Activated naive CD4-positive, alpha-beta T cell treated with anti-CD3 and anti-CD28 coated beads, Interleukin-2, amount 10 ng/mL, durations not matched to agents 7 days and 5 days (primary cell): ENCODE measurements around the gene FSD2.
"Not testable (repeated sequence)": the region's sequence is repeated elsewhere in the genome, so short reads cannot be mapped to it uniquely, and the experiment has no call there.

Source experiments
- CTCF ChIA-PET: fragments of 350-600 bp; sonication (Branson Sonifier 250); formaldehyde crosslinking; loops from one replicate; lab custom pipeline; 2021; ENCODE audit warnings: antibody characterized with exemption; lab: Charles Lee
- DNase-seq: peaks from one replicate; pipeline ENCODE4 v3.0.0-alpha.2; 2020
- H3K27ac Mint-ChIP-seq: one replicate; pipeline ENCODE4 v1.8.0; 2021; ENCODE audit warnings: mild to moderate bottlenecking, moderate library complexity, mixed read lengths
- H3K27me3 Mint-ChIP-seq: one replicate; pipeline ENCODE4 v1.8.0; 2021; ENCODE audit warnings: mild to moderate bottlenecking, mixed read lengths
- H3K36me3 Mint-ChIP-seq: one replicate; pipeline ENCODE4 v1.8.0; 2021; ENCODE audit warnings: mixed read lengths
- H3K4me1 Mint-ChIP-seq: one replicate; pipeline ENCODE4 v1.8.0; 2021; ENCODE audit warnings: mixed read lengths
- H3K4me3 Mint-ChIP-seq: one replicate; pipeline ENCODE4 v1.8.0; 2021; ENCODE audit warnings: mild to moderate bottlenecking, moderate library complexity, mixed read lengths
- H3K9me3 Mint-ChIP-seq: one replicate; pipeline ENCODE4 v1.8.0; 2021; ENCODE audit warnings: mixed read lengths

Gene FSD2

DNA sequence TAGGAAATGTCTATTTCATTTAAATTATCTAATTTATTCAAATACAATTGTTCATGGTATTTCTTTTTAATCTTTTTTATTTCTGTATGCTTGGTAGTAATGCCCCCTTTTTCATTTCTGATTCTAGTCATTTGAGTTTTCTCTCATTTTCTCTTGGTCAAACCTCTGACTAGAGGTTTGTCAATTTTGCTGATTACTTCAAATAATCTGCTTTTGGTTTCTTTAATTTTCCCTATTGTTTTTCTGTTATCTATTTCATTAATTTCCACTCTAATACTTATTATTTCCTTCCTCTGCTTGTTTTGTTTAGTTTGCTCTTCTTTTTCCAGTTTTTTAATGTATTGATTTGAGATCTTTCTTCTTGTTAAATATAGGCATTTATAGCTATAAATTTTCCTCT is 12.1 kb downstream of the FSD2 start:
- Mint-ChIP-seq H3K9me3 (peaks cover 6% of the 10 kb centered on the region), H3K27me3 (peaks cover 15% of the 10 kb centered on the region), H3K4me3 (no peak overlapping the region), H3K27ac (no peak overlapping the region), H3K4me1 (no peaks in the 10 kb centered on the region), H3K36me3 (no peaks in the 10 kb centered on the region)
- CTCF ChIA-PET, result interaction anchor here (0.7 kb wide), 1 partner anchor 355 kb away, joined by 5 read pairs; no protein-coding TSS in a partner anchor
- DNase-seq, result no peak

DNA sequence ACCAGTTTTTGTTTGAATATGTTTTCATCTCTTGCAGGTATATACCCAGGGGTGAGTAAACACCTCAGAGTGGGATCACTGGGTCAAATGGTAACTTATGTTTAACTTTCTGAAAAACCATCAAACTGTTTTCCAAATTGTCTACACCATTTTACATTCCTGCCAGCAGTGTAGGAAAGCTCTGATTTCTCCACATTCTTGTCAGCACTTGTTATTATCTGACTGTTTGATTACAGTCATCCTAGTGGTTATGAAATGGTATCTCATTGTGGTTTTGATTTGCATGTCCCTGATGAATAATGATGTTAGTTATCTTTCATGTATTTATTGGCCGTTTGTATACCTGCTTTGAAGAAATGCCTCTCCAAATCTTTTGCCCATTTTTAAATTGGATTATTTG is 13.8 kb downstream of the FSD2 start:
- Mint-ChIP-seq H3K4me3 (no peak overlapping the region), H3K4me1 (no peaks in the 10 kb centered on the region), H3K9me3 (peaks cover 6% of the 10 kb centered on the region), H3K36me3 (no peaks in the 10 kb centered on the region), H3K27me3 (peaks cover 15% of the 10 kb centered on the region), H3K27ac (no peak overlapping the region)
- CTCF ChIA-PET, result no interaction called here
- DNase-seq, result no peak

GRCh38 chr15:82790321-82790720 is 15.5 kb downstream of the FSD2 start:
- Mint-ChIP-seq H3K9me3 (peaks cover 6% of the 10 kb centered on the region), H3K4me1 (no peaks in the 10 kb centered on the region), H3K36me3 (no peaks in the 10 kb centered on the region), H3K4me3 (no peak overlapping the region), H3K27ac (no peak overlapping the region), H3K27me3 (peaks cover 6% of the 10 kb centered on the region)
- DNase-seq, result no peak
- CTCF ChIA-PET, result no interaction called here

DNA sequence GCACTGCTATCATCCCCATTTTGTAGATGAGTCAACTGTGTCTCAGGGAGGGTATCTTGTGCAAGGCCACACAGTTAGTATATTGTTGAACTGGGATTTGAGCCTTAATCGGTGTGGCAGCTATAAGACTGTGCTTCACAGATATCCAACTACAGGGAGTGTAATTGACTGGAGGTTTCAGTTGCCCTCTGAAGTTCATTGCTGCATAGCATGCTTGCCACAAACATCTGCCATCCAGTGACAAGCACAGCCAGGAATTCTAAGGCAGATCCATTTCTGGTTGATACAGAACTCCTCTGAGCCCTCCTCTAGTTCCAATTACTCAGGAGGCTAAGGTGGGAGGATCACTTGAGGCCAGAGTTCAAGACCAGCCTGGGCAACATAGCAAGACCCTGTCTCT is 16.4 kb downstream of the FSD2 start:
- Mint-ChIP-seq H3K9me3 (peaks cover 6% of the 10 kb centered on the region), H3K4me1 (no peaks in the 10 kb centered on the region), H3K36me3 (no peaks in the 10 kb centered on the region), H3K27me3 (peaks cover 6% of the 10 kb centered on the region), H3K27ac (no peak overlapping the region), H3K4me3 (no peak overlapping the region)
- DNase-seq, result no peak
- CTCF ChIA-PET, result no interaction called here

DNA sequence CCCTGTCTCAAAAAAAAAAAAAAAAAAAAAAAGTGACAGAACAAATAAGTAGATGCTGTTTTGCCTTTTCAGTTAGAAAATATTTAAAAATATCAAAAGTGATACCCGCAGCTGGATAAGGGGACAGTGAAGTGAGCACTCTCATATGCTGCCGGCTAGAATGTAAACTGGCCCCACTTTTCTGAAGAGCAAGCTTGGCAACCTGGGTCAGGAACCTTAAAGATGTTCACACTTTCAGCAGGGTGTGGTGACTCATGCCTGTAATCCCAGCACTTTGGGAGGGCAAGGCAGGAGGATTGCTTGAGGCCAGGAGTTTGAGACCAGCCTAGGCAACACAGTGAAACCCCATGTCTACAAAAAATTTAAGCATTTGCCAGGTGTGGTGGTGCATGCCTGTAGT is 17.4 kb downstream of the FSD2 start:
- Mint-ChIP-seq H3K27ac (no peak overlapping the region), H3K36me3 (no peaks in the 10 kb centered on the region), H3K27me3 (peaks cover 10% of the 10 kb centered on the region), H3K4me3 (no peak overlapping the region), H3K4me1 (no peaks in the 10 kb centered on the region), H3K9me3 (no peaks in the 10 kb centered on the region)
- CTCF ChIA-PET, result no interaction called here
- DNase-seq, result no peak

- no peak for DNase-seq
- no peaks in the 10 kb centered on the region for H3K4me1 Mint-ChIP-seq
- no peak overlapping the region for H3K4me3 Mint-ChIP-seq
- no peaks in the 10 kb centered on the region for H3K36me3 Mint-ChIP-seq
- H3K27ac Mint-ChIP-seq, result no peak overlapping the region
- peaks cover 7% of the 10 kb centered on the region for H3K27me3 Mint-ChIP-seq
- CTCF ChIA-PET, result no interaction called here
- no peaks in the 10 kb centered on the region for H3K9me3 Mint-ChIP-seq
Observed at GRCh38 chr15:82781349-82781748, 24.5 kb downstream of the FSD2 start.

DNA sequence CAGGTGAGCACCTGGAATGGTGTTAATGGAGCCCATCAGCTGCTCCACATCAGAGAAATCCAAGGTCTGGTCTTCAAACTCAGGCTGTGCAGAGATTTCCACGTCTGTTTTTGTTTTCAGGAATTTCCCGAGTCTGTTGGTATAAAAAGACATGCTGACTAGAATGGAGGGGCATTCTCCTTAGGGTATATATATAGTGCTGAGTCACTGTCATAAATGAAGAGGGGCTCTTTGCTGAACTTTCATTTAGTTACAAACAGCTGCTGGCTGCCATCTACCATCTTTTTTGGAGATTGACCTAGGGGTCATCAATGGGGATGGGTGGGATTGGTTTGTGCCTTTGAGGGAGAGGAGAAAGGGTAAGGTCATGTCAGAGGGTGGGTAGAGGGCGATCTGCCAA is 27.1 kb downstream of the FSD2 start:
- H3K4me3 Mint-ChIP-seq, result no peak overlapping the region
- peaks cover 4% of the 10 kb centered on the region for H3K27me3 Mint-ChIP-seq
- CTCF ChIA-PET, result no interaction called here
- DNase-seq, result no peak
- H3K9me3 Mint-ChIP-seq, result no peaks in the 10 kb centered on the region
- no peaks in the 10 kb centered on the region for H3K36me3 Mint-ChIP-seq
- H3K27ac Mint-ChIP-seq, result no peak overlapping the region
- no peaks in the 10 kb centered on the region for H3K4me1 Mint-ChIP-seq

GRCh38 chr15:82774496-82774895 is 31.4 kb downstream of the FSD2 start:
- Mint-ChIP-seq H3K9me3 (no peaks in the 10 kb centered on the region), H3K4me3 (no peak overlapping the region), H3K36me3 (no peaks in the 10 kb centered on the region), H3K27me3 (peaks cover 10% of the 10 kb centered on the region), H3K27ac (no peak overlapping the region), H3K4me1 (no peaks in the 10 kb centered on the region)
- no peak for DNase-seq
- CTCF ChIA-PET, result no interaction called here

DNA sequence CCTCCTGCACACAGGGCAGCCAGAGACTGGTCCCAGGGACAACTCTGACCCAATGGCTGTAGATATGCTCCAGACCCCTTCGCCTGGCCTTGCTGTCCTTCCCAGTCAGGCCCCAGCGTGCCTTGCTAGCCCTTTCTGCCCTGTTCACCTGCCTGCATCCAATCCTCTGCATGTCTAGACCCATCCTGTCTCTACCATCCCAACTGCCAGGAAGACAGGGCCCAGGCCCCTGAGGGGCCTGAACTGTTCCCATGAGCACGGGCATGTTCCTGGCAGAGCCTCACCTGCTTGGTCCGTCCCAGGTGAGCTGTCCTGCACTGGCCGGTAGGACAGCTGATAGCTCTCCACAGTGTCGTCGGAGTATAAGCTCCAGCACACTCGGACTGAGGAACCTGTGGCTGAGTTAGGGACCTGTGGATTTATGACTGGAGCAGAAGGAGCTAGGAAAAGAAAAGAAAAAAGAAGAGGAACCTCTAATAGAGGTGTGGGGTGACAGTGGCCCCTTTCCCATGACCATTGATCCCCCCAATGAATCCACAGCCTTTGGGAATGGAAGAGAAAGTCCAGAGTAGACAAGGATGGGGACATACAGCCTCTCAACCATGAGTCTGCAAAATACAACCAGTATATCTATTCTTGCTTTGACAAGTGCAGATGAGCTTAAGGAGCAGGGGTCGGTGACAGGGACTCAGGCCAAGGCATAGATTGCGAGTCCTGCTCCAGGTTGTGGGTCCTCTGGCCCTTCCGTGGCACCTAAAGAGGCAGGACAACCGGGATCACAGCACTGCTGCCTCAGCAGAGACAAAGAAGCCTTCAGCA is 33.9 kb downstream of the FSD2 start:
- Mint-ChIP-seq H3K27me3 (peaks cover 7% of the 10 kb centered on the region), H3K4me1 (no peaks in the 10 kb centered on the region), H3K27ac (no peak overlapping the region), H3K36me3 (no peaks in the 10 kb centered on the region), H3K4me3 (no peak overlapping the region), H3K9me3 (no peaks in the 10 kb centered on the region)
- CTCF ChIA-PET, result no interaction called here
- DNase-seq, result no peak

DNA sequence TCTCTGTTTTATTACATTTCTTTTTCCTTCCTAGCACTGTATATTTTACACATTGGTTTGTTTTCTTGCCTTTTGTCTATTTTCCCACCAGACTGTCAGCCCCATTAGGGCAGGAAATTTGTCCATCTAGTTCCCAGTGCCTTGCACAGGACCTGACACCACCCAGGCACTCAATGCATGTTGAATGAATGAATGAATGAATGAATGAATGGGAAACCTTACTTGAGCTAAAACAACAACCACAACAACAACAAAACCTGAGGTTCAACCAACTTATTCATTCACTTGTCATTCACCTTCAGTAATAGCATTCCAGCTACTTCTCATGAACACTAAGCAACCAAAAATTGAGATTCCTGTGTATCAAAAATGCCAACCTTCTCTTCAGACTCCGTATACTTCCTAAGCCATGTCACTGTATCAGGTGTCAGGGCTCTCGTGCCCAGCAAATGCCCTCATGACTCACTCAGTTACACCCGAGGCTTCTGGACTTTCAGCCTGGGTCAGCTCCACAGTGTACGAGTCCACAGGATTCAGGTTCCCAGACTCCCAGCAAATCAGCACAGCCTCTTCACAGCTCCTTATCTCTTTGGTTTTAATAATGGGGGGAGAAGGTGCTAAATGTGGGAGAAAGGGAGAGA is 37.3 kb downstream of the FSD2 start:
- peaks cover 4% of the 10 kb centered on the region for H3K36me3 Mint-ChIP-seq
- peak overlapping the region; percentile 38 for H3K27ac Mint-ChIP-seq
- H3K4me3 Mint-ChIP-seq, result no peak overlapping the region
- CTCF ChIA-PET, result no interaction called here
- H3K4me1 Mint-ChIP-seq, result peaks cover 11% of the 10 kb centered on the region
- no peak for DNase-seq
- H3K9me3 Mint-ChIP-seq, result no peaks in the 10 kb centered on the region
- H3K27me3 Mint-ChIP-seq, result peaks cover 7% of the 10 kb centered on the region

GRCh38 chr15:82767163-82767829 is 38.6 kb downstream of the FSD2 start:
- no peak overlapping the region for H3K27ac Mint-ChIP-seq
- H3K4me1 Mint-ChIP-seq, result peaks cover 13% of the 10 kb centered on the region
- CTCF ChIA-PET, result no interaction called here
- no peak for DNase-seq
- peaks cover 10% of the 10 kb centered on the region for H3K36me3 Mint-ChIP-seq
- no peak overlapping the region for H3K4me3 Mint-ChIP-seq
- H3K27me3 Mint-ChIP-seq, result peaks cover 5% of the 10 kb centered on the region
- no peaks in the 10 kb centered on the region for H3K9me3 Mint-ChIP-seq

GRCh38 chr15:82766201-82766600 is 39.7 kb downstream of the FSD2 start:
- not testable (repeated sequence) for DNase-seq, H3K9me3 Mint-ChIP-seq, H3K27me3 Mint-ChIP-seq, H3K27ac Mint-ChIP-seq, H3K4me3 Mint-ChIP-seq
- Mint-ChIP-seq H3K4me1 (peaks cover 13% of the 10 kb centered on the region), H3K36me3 (peaks cover 11% of the 10 kb centered on the region)
- CTCF ChIA-PET, result interaction anchor here (1.5 to 1.7 kb wide), 2 partner anchors 16 to 18 kb away, joined by 3 read pairs; no protein-coding TSS in a partner anchor

DNA sequence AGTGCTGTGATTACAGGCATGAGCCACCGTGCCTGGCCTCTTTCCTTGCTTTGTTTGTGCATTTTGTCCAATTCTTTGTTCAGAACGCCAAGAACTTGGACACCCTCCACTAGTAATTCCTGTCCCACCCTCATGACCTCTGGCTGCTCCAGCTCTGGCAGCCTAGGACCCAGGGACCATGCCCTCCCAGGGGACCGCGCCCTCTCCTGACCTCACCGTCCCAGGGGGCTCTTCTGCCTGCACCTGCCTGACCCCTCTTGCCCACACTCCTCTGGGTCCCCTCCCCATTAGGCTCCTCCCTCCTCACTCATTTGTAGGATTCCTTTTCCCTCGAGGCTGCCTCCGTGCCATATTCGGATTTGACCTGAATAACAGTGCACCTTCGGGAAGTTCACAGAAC is 41.1 kb downstream of the FSD2 start:
- DNase-seq, result no peak
- H3K27me3 Mint-ChIP-seq, result no peaks in the 10 kb centered on the region
- H3K4me3 Mint-ChIP-seq, result no peak overlapping the region
- H3K36me3 Mint-ChIP-seq, result peaks cover 15% of the 10 kb centered on the region
- no peaks in the 10 kb centered on the region for H3K9me3 Mint-ChIP-seq
- CTCF ChIA-PET, result no interaction called here
- H3K27ac Mint-ChIP-seq, result no peak overlapping the region
- peaks cover 13% of the 10 kb centered on the region for H3K4me1 Mint-ChIP-seq

- no peak for DNase-seq
- Mint-ChIP-seq H3K27me3 (no peaks in the 10 kb centered on the region), H3K4me1 (peaks cover 13% of the 10 kb centered on the region), H3K36me3 (peaks cover 15% of the 10 kb centered on the region), H3K4me3 (no peak overlapping the region), H3K27ac (peak overlapping the region; percentile 20), H3K9me3 (no peaks in the 10 kb centered on the region)
- CTCF ChIA-PET, result no interaction called here
Observed at GRCh38 chr15:82764117-82764490, 41.8 kb downstream of the FSD2 start.
